ENCODE measurements around the gene DRAXIN.
A peak's percentile ranks its signal among the peaks of the same experiment; 100 is the strongest.

DRAXIN gene

DNA sequence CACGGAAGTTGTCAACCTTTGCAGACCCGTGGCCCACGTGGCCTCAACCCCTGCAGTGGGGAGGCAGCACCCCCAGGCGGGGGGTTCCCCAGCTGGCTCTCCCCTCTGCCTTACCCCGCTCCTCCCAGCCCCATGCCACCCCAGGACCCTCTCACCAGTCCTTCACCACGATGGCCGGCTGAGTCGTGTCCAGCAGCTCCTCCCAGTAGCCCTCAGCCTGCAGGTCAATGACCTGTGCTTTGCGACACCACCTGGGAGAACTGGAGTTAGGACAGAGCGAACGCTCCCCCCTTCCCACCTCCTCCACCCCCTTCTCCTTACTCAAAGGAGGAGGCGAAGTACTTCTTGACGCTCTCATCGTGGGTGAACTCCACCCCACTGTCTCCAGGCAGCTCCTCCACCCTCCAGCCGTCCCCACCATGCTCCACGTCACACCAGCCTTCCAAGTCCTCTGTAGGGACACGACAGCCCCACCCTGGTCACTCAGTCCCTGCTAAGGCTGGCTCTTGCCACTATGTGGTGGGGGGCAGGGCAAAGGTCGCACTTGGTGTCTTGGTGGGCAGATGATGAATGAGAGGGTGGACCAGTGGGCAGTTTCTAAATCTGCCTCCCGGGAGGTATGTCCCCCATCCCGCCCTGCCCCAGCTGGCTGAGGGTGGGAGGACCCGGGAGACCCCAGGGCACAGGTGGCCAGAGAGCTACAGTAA lies 41.7 kb upstream of the DRAXIN start:
- H3K4me1 ChIP-seq (ENCODE audit: control insufficient read depth, insufficient read depth, low read length): peaks cover 17% of the 10 kb centered on the region
- no peak overlapping the region for H3K9ac ChIP-seq (ENCODE audit: low read depth, low read length)
- peaks cover 9% of the 10 kb centered on the region for H3K36me3 ChIP-seq (ENCODE audit: control insufficient read depth, insufficient read depth, low read length)
- H3K4me3 ChIP-seq (ENCODE audit: low read depth, low read length): peak overlapping the region; percentile 32
- H3K9me3 ChIP-seq (ENCODE audit: control insufficient read depth, insufficient read depth, low read length): no peaks in the 10 kb centered on the region
- peaks cover 9% of the 10 kb centered on the region for H3K27me3 ChIP-seq (ENCODE audit: control insufficient read depth, insufficient read depth, low read length)

DNA sequence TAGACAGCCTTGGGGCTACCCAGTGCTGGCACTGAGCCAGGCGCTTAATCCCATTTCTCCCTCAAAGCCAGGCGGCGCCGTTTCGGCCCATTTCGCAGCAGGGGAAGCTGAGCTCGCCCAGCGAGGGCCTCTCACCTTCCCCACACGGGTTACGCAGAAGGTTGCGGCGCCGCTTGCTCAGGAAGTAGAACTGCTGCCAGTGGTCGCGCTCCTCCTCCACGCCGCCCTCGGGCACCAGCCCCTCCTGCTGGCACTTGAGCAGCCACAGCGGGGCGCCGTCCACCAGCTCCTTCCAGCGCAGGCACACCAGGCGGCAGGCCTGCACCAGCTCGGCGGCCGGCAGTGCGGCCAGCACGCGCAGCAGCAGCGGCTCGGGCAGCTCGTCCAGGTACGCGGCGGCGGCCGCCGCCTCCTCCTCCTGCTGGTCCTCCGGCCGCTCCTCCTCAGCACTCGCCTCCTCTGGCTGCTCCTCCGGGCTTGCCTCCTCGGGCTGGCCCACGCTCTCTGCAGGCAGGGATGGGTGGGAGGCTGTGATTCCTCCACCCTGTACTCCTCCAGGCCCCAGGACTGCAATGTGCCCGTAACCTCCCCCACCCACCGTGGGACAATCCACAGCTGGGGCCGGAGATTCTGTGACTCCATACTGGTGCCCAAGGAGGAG lies 41.0 kb upstream of the DRAXIN start:
- peaks cover 9% of the 10 kb centered on the region for H3K36me3 ChIP-seq (ENCODE audit: control insufficient read depth, insufficient read depth, low read length)
- peaks cover 9% of the 10 kb centered on the region for H3K27me3 ChIP-seq (ENCODE audit: control insufficient read depth, insufficient read depth, low read length)

GRCh38 chr1:11651017-11651416 lies 40.5 kb upstream of the DRAXIN start:
- H3K4me3 ChIP-seq (ENCODE audit: low read depth, low read length): peak overlapping the region; percentile 32
- H3K36me3 ChIP-seq (ENCODE audit: control insufficient read depth, insufficient read depth, low read length): peaks cover 9% of the 10 kb centered on the region
- H3K4me1 ChIP-seq (ENCODE audit: control insufficient read depth, insufficient read depth, low read length): peaks cover 17% of the 10 kb centered on the region
- peaks cover 9% of the 10 kb centered on the region for H3K27me3 ChIP-seq (ENCODE audit: control insufficient read depth, insufficient read depth, low read length)
- H3K9me3 ChIP-seq (ENCODE audit: control insufficient read depth, insufficient read depth, low read length): no peaks in the 10 kb centered on the region
- no peak overlapping the region for H3K9ac ChIP-seq (ENCODE audit: low read depth, low read length)

More for the DNA sequence above, 41.0 kb upstream of the DRAXIN start:
- Histone ChIP-seq H3K4me1 (ENCODE audit: control insufficient read depth, insufficient read depth, low read length) (peaks cover 17% of the 10 kb centered on the region), H3K9me3 (ENCODE audit: control insufficient read depth, insufficient read depth, low read length) (no peaks in the 10 kb centered on the region), H3K9ac (ENCODE audit: low read depth, low read length) (peak overlapping the region; percentile 37), H3K4me3 (ENCODE audit: low read depth, low read length) (peak overlapping the region; percentile 32)

GRCh38 chr1:11652203-11652780 lies 39.2 kb upstream of the DRAXIN start:
- peaks cover 17% of the 10 kb centered on the region for H3K4me1 ChIP-seq (ENCODE audit: control insufficient read depth, insufficient read depth, low read length)
- H3K9me3 ChIP-seq (ENCODE audit: control insufficient read depth, insufficient read depth, low read length): no peaks in the 10 kb centered on the region
- no peak overlapping the region for H3K4me3 ChIP-seq (ENCODE audit: low read depth, low read length)
- no peak overlapping the region for H3K9ac ChIP-seq (ENCODE audit: low read depth, low read length)
- peaks cover 13% of the 10 kb centered on the region for H3K36me3 ChIP-seq (ENCODE audit: control insufficient read depth, insufficient read depth, low read length)
- H3K27me3 ChIP-seq (ENCODE audit: control insufficient read depth, insufficient read depth, low read length): peaks cover 9% of the 10 kb centered on the region

GRCh38 chr1:11653101-11653860 lies 38.2 kb upstream of the DRAXIN start:
- Histone ChIP-seq H3K27me3 (ENCODE audit: control insufficient read depth, insufficient read depth, low read length) (peaks cover 9% of the 10 kb centered on the region), H3K4me3 (ENCODE audit: low read depth, low read length) (peak overlapping the region; percentile 85), H3K36me3 (ENCODE audit: control insufficient read depth, insufficient read depth, low read length) (peaks cover 7% of the 10 kb centered on the region), H3K4me1 (ENCODE audit: control insufficient read depth, insufficient read depth, low read length) (peaks cover 17% of the 10 kb centered on the region), H3K9me3 (ENCODE audit: control insufficient read depth, insufficient read depth, low read length) (no peaks in the 10 kb centered on the region), H3K9ac (ENCODE audit: low read depth, low read length) (peak overlapping the region; percentile 70)

- Histone ChIP-seq H3K9ac (ENCODE audit: low read depth, low read length) (peak overlapping the region; percentile 70), H3K9me3 (ENCODE audit: control insufficient read depth, insufficient read depth, low read length) (no peaks in the 10 kb centered on the region), H3K27me3 (ENCODE audit: control insufficient read depth, insufficient read depth, low read length) (peaks cover 9% of the 10 kb centered on the region), H3K36me3 (ENCODE audit: control insufficient read depth, insufficient read depth, low read length) (peaks cover 6% of the 10 kb centered on the region), H3K4me3 (ENCODE audit: low read depth, low read length) (peak overlapping the region; percentile 85), H3K4me1 (ENCODE audit: control insufficient read depth, insufficient read depth, low read length) (peaks cover 17% of the 10 kb centered on the region)
Observed at GRCh38 chr1:11653861-11654136, 37.7 kb upstream of the DRAXIN start.

GRCh38 chr1:11654137-11654938 lies 37.2 kb upstream of the DRAXIN start, which contains the start of the genes FBXO2 and FBXO44:
FBXO2 (minus strand) TSS chr1:11654429; CDS start chr1:11654340, 89 bp downstream.
FBXO44 (plus strand) TSS chr1:11654877; CDS start chr1:11655836, 959 bp downstream.
- Histone ChIP-seq H3K36me3 (ENCODE audit: control insufficient read depth, insufficient read depth, low read length) (peaks cover 6% of the 10 kb centered on the region), H3K4me3 (ENCODE audit: low read depth, low read length) (peak within 1 kb of the TSS; percentile 85), H3K4me1 (ENCODE audit: control insufficient read depth, insufficient read depth, low read length) (peaks cover 17% of the 10 kb centered on the region), H3K9ac (ENCODE audit: low read depth, low read length) (peak within 1 kb of the TSS; percentile 70), H3K9me3 (ENCODE audit: control insufficient read depth, insufficient read depth, low read length) (no peaks in the 10 kb centered on the region), H3K27me3 (ENCODE audit: control insufficient read depth, insufficient read depth, low read length) (peaks cover 9% of the 10 kb centered on the region)

GRCh38 chr1:11654939-11655808 lies 36.3 kb upstream of the DRAXIN start:
- H3K4me1 ChIP-seq (ENCODE audit: control insufficient read depth, insufficient read depth, low read length): peaks cover 9% of the 10 kb centered on the region
- H3K9me3 ChIP-seq (ENCODE audit: control insufficient read depth, insufficient read depth, low read length): no peaks in the 10 kb centered on the region
- H3K9ac ChIP-seq (ENCODE audit: low read depth, low read length): no peak overlapping the region
- H3K36me3 ChIP-seq (ENCODE audit: control insufficient read depth, insufficient read depth, low read length): peaks cover 8% of the 10 kb centered on the region
- peak overlapping the region; percentile 53 for H3K4me3 ChIP-seq (ENCODE audit: low read depth, low read length)
- peaks cover 5% of the 10 kb centered on the region for H3K27me3 ChIP-seq (ENCODE audit: control insufficient read depth, insufficient read depth, low read length)

DNA sequence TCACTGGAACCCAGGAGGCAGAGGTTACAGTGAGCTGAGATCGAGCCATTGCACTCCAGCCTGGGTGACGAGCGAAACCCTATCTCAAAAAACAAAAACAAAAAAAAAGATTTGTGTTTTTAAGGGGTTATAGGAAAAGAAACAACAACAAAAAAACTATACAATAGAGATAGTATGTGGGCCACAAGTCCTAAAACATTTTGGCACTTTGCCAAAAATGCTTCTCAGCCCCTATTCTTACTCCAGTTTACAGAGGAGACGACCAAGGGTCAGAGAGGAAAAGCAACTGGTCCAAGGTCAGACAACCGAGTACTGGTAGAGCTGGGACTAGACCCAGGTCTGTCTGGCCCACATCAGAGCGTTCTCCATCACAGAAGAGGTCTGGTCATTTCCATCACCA lies 33.9 kb upstream of the DRAXIN start:
- Histone ChIP-seq H3K9ac (ENCODE audit: low read depth, low read length) (no peak overlapping the region), H3K27me3 (ENCODE audit: control insufficient read depth, insufficient read depth, low read length) (no peaks in the 10 kb centered on the region), H3K9me3 (ENCODE audit: control insufficient read depth, insufficient read depth, low read length) (no peaks in the 10 kb centered on the region), H3K4me1 (ENCODE audit: control insufficient read depth, insufficient read depth, low read length) (peaks cover 3% of the 10 kb centered on the region), H3K36me3 (ENCODE audit: control insufficient read depth, insufficient read depth, low read length) (peaks cover 22% of the 10 kb centered on the region), H3K4me3 (ENCODE audit: low read depth, low read length) (no peak overlapping the region)

DNA sequence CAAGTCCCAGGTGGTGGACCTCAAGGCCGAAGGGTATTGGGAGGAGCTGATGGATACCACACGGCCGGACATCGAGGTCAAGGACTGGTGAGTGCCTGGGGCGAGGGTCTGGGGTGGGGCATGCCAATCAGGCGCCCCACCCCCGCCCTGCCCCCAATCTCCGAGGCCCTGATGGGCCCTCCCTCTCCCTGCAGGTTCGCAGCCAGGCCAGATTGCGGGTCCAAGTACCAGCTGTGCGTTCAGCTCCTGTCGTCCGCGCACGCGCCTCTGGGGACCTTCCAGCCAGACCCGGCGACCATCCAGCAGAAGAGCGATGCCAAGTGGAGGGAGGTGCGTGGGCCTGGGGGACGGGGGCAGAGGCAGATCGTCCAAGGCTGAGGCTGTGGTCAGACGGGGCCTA lies 33.0 kb upstream of the DRAXIN start:
- no peaks in the 10 kb centered on the region for H3K9me3 ChIP-seq (ENCODE audit: control insufficient read depth, insufficient read depth, low read length)
- no peaks in the 10 kb centered on the region for H3K27me3 ChIP-seq (ENCODE audit: control insufficient read depth, insufficient read depth, low read length)
- H3K9ac ChIP-seq (ENCODE audit: low read depth, low read length): no peak overlapping the region
- no peak overlapping the region for H3K4me3 ChIP-seq (ENCODE audit: low read depth, low read length)
- peaks cover 22% of the 10 kb centered on the region for H3K36me3 ChIP-seq (ENCODE audit: control insufficient read depth, insufficient read depth, low read length)
- no peaks in the 10 kb centered on the region for H3K4me1 ChIP-seq (ENCODE audit: control insufficient read depth, insufficient read depth, low read length)
